NOMO-1 (cell line): ENCODE results near the gene ARTN.

Source experiments
- DNase-seq, 2 experiments: peaks; one replicate each; lab custom pipeline; 2025; ENCODE audit not compliant: unreplicated experiment in 2 of 2; lab: John Stamatoyannopoulos, UW

ARTN gene

GRCh38 chr1:43946236-43947060 lies 12.8 kb downstream of the ARTN start, which contains the start of gene IPO13:
TSS of gene IPO13 (plus strand) at chr1:43946950. CDS start at chr1:43947601, 651 bp downstream.
- DNase-seq, result peak; percentile 96 to 97

- DNase-seq, result no peak
Measured at GRCh38 chr1:43947061-43947873, 13.7 kb downstream of the ARTN start.

- DNase-seq, result no peak
Measured at GRCh38 chr1:43947874-43948437, 14.4 kb downstream of the ARTN start.

GRCh38 chr1:43949678-43950077 lies 16.1 kb downstream of the ARTN start:
- DNase-seq, result no peak

GRCh38 chr1:43951021-43951985 lies 17.7 kb downstream of the ARTN start:
- DNase-seq, result no peak

- DNase-seq, result no peak
Measured at GRCh38 chr1:43952731-43953346, 19.2 kb downstream of the ARTN start.

- DNase-seq, result no peak
Measured at GRCh38 chr1:43953361-43953760, 19.8 kb downstream of the ARTN start.

GRCh38 chr1:43954036-43954435 lies 20.4 kb downstream of the ARTN start:
- DNase-seq, result no peak

GRCh38 chr1:43956234-43956633 lies 22.6 kb downstream of the ARTN start:
- no peak for DNase-seq

GRCh38 chr1:43957407-43958040 lies 23.9 kb downstream of the ARTN start:
- DNase-seq, result no peak

- DNase-seq, result no peak
Measured at GRCh38 chr1:43958351-43959255, 25.0 kb downstream of the ARTN start.

- DNase-seq, result no peak
Measured at GRCh38 chr1:43960798-43961197, 27.2 kb downstream of the ARTN start.

- no peak for DNase-seq
Measured at GRCh38 chr1:43961692-43962091, 28.1 kb downstream of the ARTN start.

- no peak for DNase-seq
Measured at GRCh38 chr1:43962324-43962723, 28.7 kb downstream of the ARTN start.

GRCh38 chr1:43963006-43963405 lies 29.4 kb downstream of the ARTN start:
- no peak for DNase-seq

GRCh38 chr1:43963890-43964289 lies 30.3 kb downstream of the ARTN start:
- DNase-seq, result no peak

GRCh38 chr1:43965316-43965715 lies 31.7 kb downstream of the ARTN start:
- DNase-seq, result no peak

- peak in 1 of 2 experiments; percentile 45 for DNase-seq
Measured at GRCh38 chr1:43968348-43968948, 34.8 kb downstream of the ARTN start.
